HG03460 (cell line): ENCODE data around the gene SLC10A4.
"Not testable (repeated sequence)": the region's sequence is repeated elsewhere in the genome, so short reads cannot be mapped to it uniquely, and the experiment has no call there.

Experiments used
- ATAC-seq: cut with Tn5 transposase; IDR thresholded peaks from one replicate; pipeline ENCODE4 v1.9.1; 2021; ENCODE audit not compliant: unreplicated experiment

The SLC10A4 gene

GRCh38 chr4:48483006-48483776, at the start of gene SLC10A4:
Gene SLC10A4, plus strand, starts transcription at chr4:48483343. Its CDS starts 219 bp downstream, at chr4:48483562.
- no peak for ATAC-seq

GRCh38 chr4:48436318-48436717, 46.8 kb upstream of the SLC10A4 start:
- ATAC-seq: no peak

GRCh38 chr4:48439988-48440387, 43.2 kb upstream of the SLC10A4 start:
- no peak for ATAC-seq

GRCh38 chr4:48440914-48441313, 42.2 kb upstream of the SLC10A4 start:
- not testable (repeated sequence) for ATAC-seq

- no peak for ATAC-seq
These were observed 37.4 kb upstream of the SLC10A4 start for GRCh38 chr4:48445704-48446103.

GRCh38 chr4:48446642-48447041, 36.5 kb upstream of the SLC10A4 start:
- no peak for ATAC-seq

- no peak for ATAC-seq
These were observed 34.0 kb upstream of the SLC10A4 start for GRCh38 chr4:48449151-48449550.

- ATAC-seq: no peak
These were observed 32.4 kb upstream of the SLC10A4 start for GRCh38 chr4:48450740-48451139.

GRCh38 chr4:48451656-48452055, 31.5 kb upstream of the SLC10A4 start:
- not testable (repeated sequence) for ATAC-seq

- no peak for ATAC-seq
These were observed 28.6 kb upstream of the SLC10A4 start for GRCh38 chr4:48454591-48454990.

GRCh38 chr4:48461000-48461399, 22.1 kb upstream of the SLC10A4 start:
- ATAC-seq: no peak

- ATAC-seq: no peak
These were observed 20.8 kb upstream of the SLC10A4 start for GRCh38 chr4:48462363-48462762.

GRCh38 chr4:48467442-48467841, 15.7 kb upstream of the SLC10A4 start:
- no peak for ATAC-seq

- ATAC-seq: no peak
These were observed 15.3 kb upstream of the SLC10A4 start for GRCh38 chr4:48467891-48468290.

- ATAC-seq: no peak
These were observed 13.0 kb upstream of the SLC10A4 start for GRCh38 chr4:48470137-48470536.

GRCh38 chr4:48470570-48470969, 12.6 kb upstream of the SLC10A4 start:
- ATAC-seq: no peak

GRCh38 chr4:48472794-48473193, 10.3 kb upstream of the SLC10A4 start:
- no peak for ATAC-seq

- no peak for ATAC-seq
These were observed 7.4 kb upstream of the SLC10A4 start for GRCh38 chr4:48475770-48476169.

- ATAC-seq: no peak
These were observed 4.9 kb upstream of the SLC10A4 start for GRCh38 chr4:48478273-48478672.

GRCh38 chr4:48481581-48481980, 1.6 kb upstream of the SLC10A4 start:
- ATAC-seq: no peak

- ATAC-seq: no peak
These were observed 792 bp downstream of the SLC10A4 start for GRCh38 chr4:48483777-48484493.

- no peak for ATAC-seq
These were observed 1.5 kb downstream of the SLC10A4 start for GRCh38 chr4:48484494-48485168.
